Natural killer cell (primary cell): ENCODE results near the gene NRG4. TPM values are rescaled to one million over a fixed set of nuclear protein-coding genes. Genes with fewer than 3 reads are reported as not detected.
A peak's percentile ranks its signal among the peaks of the same experiment; 100 is the strongest.

Experiments used
- ATAC-seq, 3 donors: fragments of 150-1000 bp in 2 of 3; fragments of 200-7000 bp in 1 of 3; cut with Tn5 transposase; 1 replicate in 1 of 3; 2 replicates in 2 of 3; pipeline ENCODE4 v1.10.0; 2021; ENCODE audit warnings: mild to moderate bottlenecking in 2 of 3, moderate library complexity in 2 of 3
- DNase-seq, 2 donors: peaks; one replicate each; pipeline versions ENCODE4 v3.0.0 to v3.0.0-alpha.2; 2013 to 2021; ENCODE audit warnings: mixed read lengths in 1 of 2
- H3K27ac ChIP-seq: one replicate; pipeline ENCODE4 v1.5.1; 2013; ENCODE audit warnings: mild to moderate bottlenecking, low read length
- H3K27me3 ChIP-seq: one replicate; pipeline ENCODE4 v1.6.1; 2013; ENCODE audit warnings: low read length; ENCODE audit not compliant: control insufficient read depth, insufficient read depth
- H3K36me3 ChIP-seq: one replicate; pipeline ENCODE4 v1.6.1; 2013; ENCODE audit warnings: low read length; ENCODE audit not compliant: control insufficient read depth, insufficient read depth
- H3K4me1 ChIP-seq: one replicate; pipeline ENCODE4 v1.6.1; 2013; ENCODE audit warnings: low read length; ENCODE audit not compliant: control insufficient read depth, insufficient read depth
- H3K4me3 ChIP-seq: one replicate; pipeline ENCODE4 v1.5.1; 2013; ENCODE audit warnings: low read length
- H3K9me3 ChIP-seq: one replicate; pipeline ENCODE4 v1.6.1; 2013; ENCODE audit warnings: low read length; ENCODE audit not compliant: control insufficient read depth, insufficient read depth
- H3K27ac Mint-ChIP-seq, 2 donors: one replicate each; pipeline ENCODE4 v1.8.0; 2022; ENCODE audit warnings: mild to moderate bottlenecking in 2 of 2, mixed read lengths in 2 of 2, moderate library complexity in 1 of 2
- H3K27me3 Mint-ChIP-seq, 2 donors: one replicate each; pipeline ENCODE4 v1.8.0; 2022; ENCODE audit warnings: low read depth in 2 of 2, mixed read lengths in 2 of 2
- H3K36me3 Mint-ChIP-seq: one replicate; pipeline ENCODE4 v1.8.0; 2022; ENCODE audit warnings: mixed read lengths
- H3K4me1 Mint-ChIP-seq, 2 donors: one replicate each; pipeline ENCODE4 v1.8.0; 2022; ENCODE audit warnings: mixed read lengths in 2 of 2
- H3K4me3 Mint-ChIP-seq: one replicate; pipeline ENCODE4 v1.8.0; 2022; ENCODE audit warnings: mild to moderate bottlenecking, moderate library complexity, mixed read lengths
- H3K9me3 Mint-ChIP-seq, 2 donors: one replicate each; pipeline ENCODE4 v1.8.0; 2022; ENCODE audit warnings: mixed read lengths in 2 of 2
- WGBS: methylation state at CpG from one replicate; pipeline ENCODE4 v1.1.7; 2013; ENCODE audit warnings: missing lambda C conversion rate; ENCODE audit not compliant: insufficient coverage; 5-methylcytosine and 5-hydroxymethylcytosine counted together
- intact Hi-C: fragments of 100-400 bp; cut with micrococcal nuclease; formaldehyde crosslinking; loops from one replicate; pipeline ENCODE4 v1.14.2; 2022
- total RNA-seq, 4 donors: library from RNA; stranded (reverse); fragments of 120-200 nt in 1 of 4; gene quantifications; one replicate each; pipeline versions ENCODE4 v1.2.3 to v1.2.4, GENCODE V29; 2013 to 2022
- TF ChIP-seq, protein P1 (sequence below): fragments of 200-600 bp; IDR thresholded peaks from one replicate; pipeline ENCODE4 v1.8.0; 2022; ENCODE audit warnings: antibody characterized with exemption

Gene NRG4
- total RNA-seq, 3 donors from 2014 or later (not counting 1 experiment from before 2014, with no cell fraction given): not detected

DNA sequence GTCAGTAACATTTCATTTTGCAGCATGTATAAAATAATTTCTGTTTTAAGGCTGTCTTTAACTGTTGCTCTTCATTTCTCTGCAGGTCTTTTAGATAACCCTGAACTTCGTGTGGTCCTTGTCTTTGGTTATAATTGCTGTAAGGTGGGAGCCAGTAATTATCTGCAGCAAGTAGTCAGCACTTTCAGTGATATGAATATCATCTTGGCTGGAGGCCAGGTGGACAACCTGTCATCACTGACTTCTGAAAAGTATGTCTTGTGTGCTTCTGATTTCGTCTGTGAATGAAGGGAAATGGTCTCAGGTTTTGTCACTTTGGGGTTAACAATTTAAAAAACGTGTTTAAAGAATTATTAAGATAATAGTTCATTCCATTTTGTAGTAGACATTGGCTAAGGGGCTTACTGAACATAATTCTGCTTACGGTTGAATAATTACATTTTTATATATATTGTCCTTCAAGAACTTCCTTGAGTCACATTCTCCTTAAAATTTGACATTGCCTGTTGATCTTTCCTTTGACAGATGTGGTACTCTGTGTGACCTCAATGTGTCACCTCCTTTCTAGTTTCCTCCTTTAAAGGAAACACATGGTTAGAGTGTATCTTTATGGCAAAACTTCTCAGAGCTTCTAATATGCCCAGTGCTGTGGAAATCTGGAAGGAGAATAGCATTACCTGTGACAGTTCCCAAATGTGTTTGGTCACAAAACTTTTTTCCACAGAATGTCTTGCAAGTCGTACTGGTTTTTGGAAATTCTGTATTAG is 82.2 kb downstream of the NRG4 start:
- TF ChIP-seq, protein P1, sequence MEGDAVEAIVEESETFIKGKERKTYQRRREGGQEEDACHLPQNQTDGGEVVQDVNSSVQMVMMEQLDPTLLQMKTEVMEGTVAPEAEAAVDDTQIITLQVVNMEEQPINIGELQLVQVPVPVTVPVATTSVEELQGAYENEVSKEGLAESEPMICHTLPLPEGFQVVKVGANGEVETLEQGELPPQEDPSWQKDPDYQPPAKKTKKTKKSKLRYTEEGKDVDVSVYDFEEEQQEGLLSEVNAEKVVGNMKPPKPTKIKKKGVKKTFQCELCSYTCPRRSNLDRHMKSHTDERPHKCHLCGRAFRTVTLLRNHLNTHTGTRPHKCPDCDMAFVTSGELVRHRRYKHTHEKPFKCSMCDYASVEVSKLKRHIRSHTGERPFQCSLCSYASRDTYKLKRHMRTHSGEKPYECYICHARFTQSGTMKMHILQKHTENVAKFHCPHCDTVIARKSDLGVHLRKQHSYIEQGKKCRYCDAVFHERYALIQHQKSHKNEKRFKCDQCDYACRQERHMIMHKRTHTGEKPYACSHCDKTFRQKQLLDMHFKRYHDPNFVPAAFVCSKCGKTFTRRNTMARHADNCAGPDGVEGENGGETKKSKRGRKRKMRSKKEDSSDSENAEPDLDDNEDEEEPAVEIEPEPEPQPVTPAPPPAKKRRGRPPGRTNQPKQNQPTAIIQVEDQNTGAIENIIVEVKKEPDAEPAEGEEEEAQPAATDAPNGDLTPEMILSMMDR: no peak
- Mint-ChIP-seq H3K9me3 (no peaks in the 10 kb centered on the region), H3K27me3 (no peaks in the 10 kb centered on the region), H3K36me3 (peaks cover 9% of the 10 kb centered on the region), H3K4me1 (peaks cover 49 to 52% of the 10 kb centered on the region in 2 donors), H3K27ac (peak overlapping the region; percentile 47 to 75), H3K4me3 (no peak overlapping the region)
- Histone ChIP-seq H3K36me3 (peaks cover 22% of the 10 kb centered on the region), H3K27me3 (no peaks in the 10 kb centered on the region), H3K27ac (no peak overlapping the region), H3K9me3 (no peaks in the 10 kb centered on the region), H3K4me1 (peaks cover 10% of the 10 kb centered on the region), H3K4me3 (no peak overlapping the region)
- WGBS: 51% methylated on average over 4 of the region's 5 CpGs
- peak in 1 of 2 donors; percentile 8 for DNase-seq
- peak; percentile 59 to 78 (median 65) for ATAC-seq
- intact Hi-C loops: loop anchor here (10.0 kb wide), 1 partner anchor 205 kb away; a partner anchor contains a TSS

DNA sequence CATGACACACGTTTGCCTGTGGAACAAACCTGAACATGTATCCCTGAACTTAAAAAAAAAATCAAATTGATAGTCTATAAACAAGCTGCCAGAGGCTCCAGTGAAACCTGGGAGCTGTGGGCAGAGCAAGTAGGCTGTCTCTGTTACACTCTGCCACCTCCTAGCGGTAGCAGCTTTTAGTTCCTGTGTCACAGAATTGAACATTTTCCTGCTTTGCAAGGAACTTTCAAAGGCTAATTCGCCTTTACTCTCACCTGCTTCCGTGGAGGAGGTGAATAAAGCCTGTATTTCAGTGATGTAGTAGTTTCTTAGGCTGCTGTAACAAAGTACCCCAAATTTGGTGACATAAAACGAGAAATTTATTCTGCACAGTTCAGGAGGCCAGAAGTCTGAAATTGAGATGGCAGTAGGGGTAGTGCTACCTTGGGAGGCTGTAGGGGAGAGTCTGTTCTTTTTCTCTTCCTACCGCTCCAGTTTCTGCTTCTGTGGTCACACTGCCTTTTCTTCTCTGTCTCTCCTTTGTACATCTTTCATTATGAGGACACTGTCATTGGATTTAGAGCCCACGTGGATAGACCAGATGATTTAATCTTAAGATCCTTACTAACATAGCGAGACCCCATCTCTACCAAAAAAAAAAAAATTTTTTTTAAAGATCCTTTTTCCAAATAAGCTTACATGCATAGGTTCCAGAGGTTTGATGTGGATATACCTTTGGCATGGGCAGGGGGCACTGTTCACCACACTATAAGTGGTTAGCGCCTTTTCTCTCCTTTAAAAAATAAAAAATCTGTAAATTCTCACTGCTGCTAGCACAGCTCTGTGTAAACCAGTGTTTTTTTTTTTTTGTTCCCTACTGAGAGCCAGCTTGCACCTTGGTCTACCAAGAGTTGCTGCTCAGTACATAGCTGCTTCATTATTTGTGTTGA is 83.3 kb downstream of the NRG4 start:
- Histone ChIP-seq H3K4me1 (peaks cover 17% of the 10 kb centered on the region), H3K27ac (no peak overlapping the region), H3K9me3 (no peaks in the 10 kb centered on the region), H3K27me3 (no peaks in the 10 kb centered on the region), H3K4me3 (no peak overlapping the region), H3K36me3 (peaks cover 14% of the 10 kb centered on the region)
- Mint-ChIP-seq H3K9me3 (no peaks in the 10 kb centered on the region), H3K36me3 (peaks cover 9% of the 10 kb centered on the region), H3K27ac (no peak overlapping the region), H3K4me3 (no peak overlapping the region), H3K4me1 (peaks cover 60 to 62% of the 10 kb centered on the region in 2 donors), H3K27me3 (no peaks in the 10 kb centered on the region)
- 91% methylated on average over 7 of the region's 9 CpGs for WGBS
- TF ChIP-seq, protein P1: peak; percentile 12
- intact Hi-C loops: loop anchor here (10.0 kb wide), 1 partner anchor 204 kb away; a partner anchor contains a TSS
- DNase-seq: peak in 1 of 2 donors; percentile 16
- peak in 1 of 3 donors; percentile 28 for ATAC-seq

DNA sequence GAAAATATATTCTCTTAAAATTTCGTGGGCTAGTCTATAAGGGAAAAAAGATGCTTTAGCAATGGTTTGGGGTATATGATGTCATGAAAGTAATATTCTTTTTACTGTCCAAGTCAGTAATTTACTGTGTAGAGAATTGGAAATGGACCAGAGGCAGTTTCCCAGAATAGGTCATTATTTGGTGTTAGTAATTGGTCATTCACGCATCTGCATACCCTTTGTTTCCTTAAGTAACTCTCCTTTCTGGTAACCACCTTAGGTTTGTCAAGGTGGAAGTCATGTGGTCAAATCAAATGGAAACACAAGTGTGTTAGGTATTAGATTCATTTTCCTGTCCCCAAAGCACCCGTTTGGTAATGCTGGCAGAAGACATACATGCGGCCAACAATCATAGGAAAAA is 84.6 kb downstream of the NRG4 start:
- Mint-ChIP-seq H3K36me3 (peaks cover 2% of the 10 kb centered on the region), H3K27ac (no peak overlapping the region), H3K9me3 (no peaks in the 10 kb centered on the region), H3K4me1 (peaks cover 70 to 71% of the 10 kb centered on the region in 2 donors), H3K27me3 (no peaks in the 10 kb centered on the region), H3K4me3 (no peak overlapping the region)
- Histone ChIP-seq H3K4me3 (no peak overlapping the region), H3K36me3 (peaks cover 6% of the 10 kb centered on the region), H3K4me1 (peaks cover 22% of the 10 kb centered on the region), H3K27ac (no peak overlapping the region), H3K27me3 (no peaks in the 10 kb centered on the region), H3K9me3 (no peaks in the 10 kb centered on the region)
- DNase-seq: no peak
- WGBS: 83% methylated on average over 4 of the region's 4 CpGs
- ATAC-seq: no peak
- intact Hi-C loops: loop anchor here (10.0 kb wide), 1 partner anchor 203 kb away; a partner anchor contains a TSS
- TF ChIP-seq, protein P1: no peak
